ENCODE data around the gene TMOD3.

DNA sequence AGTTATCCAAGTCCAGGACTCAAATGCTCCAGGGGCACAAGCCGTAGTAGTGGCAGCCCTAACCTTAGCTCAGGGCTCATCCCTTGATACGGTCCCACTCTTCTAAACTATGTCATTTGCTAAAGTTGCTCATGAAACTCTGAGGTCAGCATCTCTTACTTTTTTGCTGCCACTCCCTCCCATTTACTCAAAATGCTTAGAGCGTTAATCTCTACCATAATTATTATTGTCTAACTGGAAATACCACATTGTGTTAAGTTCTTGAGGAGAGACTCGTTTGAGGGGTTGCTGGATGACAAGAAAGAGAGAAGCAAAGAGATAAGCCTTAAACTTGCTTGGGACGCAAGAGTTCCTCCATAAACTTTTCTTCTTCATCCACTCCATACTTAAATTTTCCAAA lies 26.9 kb upstream of the TMOD3 start:
- TF ChIP-seq TFCP2L1 (CRISPR knock-in tag; IDR thresholded peaks at IDR 0.05) (no peak), KDM1A (IDR thresholded peaks at IDR 0.05; ENCODE audit: low read depth) (no peak), RFX5 (IDR thresholded peaks at IDR 0.05) (no peak)
